H1 (cell line): ENCODE results near the gene TLL1. TPM values are rescaled to one million over a fixed set of nuclear protein-coding genes. Genes with fewer than 3 reads are reported as not detected.

ENCODE experiments used
- CTCF ChIA-PET: fragments of 300-600 bp; sonication (Branson Sonifier 250); formaldehyde crosslinking; loops from one replicate; lab custom pipeline; 2021; ENCODE audit not compliant: partially characterized antibody; lab: Charles Lee
- POLR2A ChIA-PET: fragments of 300-600 bp; sonication (Branson Sonifier 250); formaldehyde crosslinking; loops from one replicate; lab custom pipeline; 2021; ENCODE audit warnings: inconsistent platforms; ENCODE audit not compliant: partially characterized antibody; lab: Charles Lee
- DNase-seq, 2 experiments: peaks; one replicate each; pipeline versions ENCODE4 v3.0.0 to v3.0.0-alpha.2; 2010 to 2022; ENCODE audit warnings: low spot score in 2 of 2, low read depth in 1 of 2, mixed read lengths in 1 of 2
- FAIRE-seq: peaks from 2 replicates; lab custom pipeline; 2011; peaks lifted over from hg19 to GRCh38; lab: Jason Lieb, UNC
- H2AFZ ChIP-seq: 2 replicates; pipeline ENCODE4 v1.8.1; 2012; ENCODE audit warnings: low read length, inconsistent platforms
- H2AK5ac ChIP-seq: 2 replicates; pipeline ENCODE4 v1.6.1; 2013; ENCODE audit warnings: low read depth, low read length
- H2BK120ac ChIP-seq: replicated peaks from 2 replicates; pipeline ENCODE3; 2013; ENCODE audit warnings: low read depth, low read length, inconsistent platforms
- H2BK12ac ChIP-seq: 2 replicates; pipeline ENCODE4 v1.6.1; 2013; ENCODE audit warnings: low read depth, low read length
- H2BK15ac ChIP-seq: 2 replicates; pipeline ENCODE4 v1.6.1; 2013; ENCODE audit warnings: low read length
- H2BK20ac ChIP-seq: 2 replicates; pipeline ENCODE4 v1.6.1; 2013; ENCODE audit warnings: low read length
- H2BK5ac ChIP-seq: 2 replicates; pipeline ENCODE4 v1.6.1; 2013; ENCODE audit warnings: low read depth, low read length
- H3K14ac ChIP-seq: 2 replicates; pipeline ENCODE4 v1.6.1; 2013; ENCODE audit warnings: inconsistent platforms; ENCODE audit not compliant: insufficient read length
- H3K18ac ChIP-seq: 2 replicates; pipeline ENCODE4 v1.6.1; 2013; ENCODE audit warnings: low read length; ENCODE audit errors: extremely low read depth
- H3K23ac ChIP-seq: 2 replicates; pipeline ENCODE4 v1.6.1; 2013; ENCODE audit warnings: inconsistent platforms; ENCODE audit not compliant: insufficient read length
- H3K23me2 ChIP-seq: 2 replicates; pipeline ENCODE4 v1.6.1; 2013; ENCODE audit warnings: low read depth, low read length
- H3K27ac ChIP-seq: 2 replicates; pipeline ENCODE4 v1.6.1; 2011; ENCODE audit warnings: low read depth, low read length, inconsistent platforms
- H3K27me3 ChIP-seq, 4 experiments: replicated peaks in 1 of 4; 1 replicate in 1 of 4; 2 replicates in 3 of 4; pipeline versions ENCODE4 v1.6.1 to v1.8.1; 2011 to 2013; ENCODE audit warnings: low read length in 3 of 4, mild to moderate bottlenecking in 3 of 4, inconsistent platforms in 2 of 4, mixed read lengths in 2 of 4, moderate library complexity in 1 of 4; ENCODE audit not compliant: control insufficient read depth in 3 of 4, insufficient read depth in 3 of 4; ENCODE audit errors: extremely low read depth in 1 of 4
- H3K36me3 ChIP-seq, 4 experiments: 2 replicates each; pipeline versions ENCODE4 v1.6.1 to v1.8.1; 2011 to 2013; ENCODE audit warnings: mild to moderate bottlenecking in 4 of 4, low read length in 3 of 4, moderate library complexity in 2 of 4, control low read depth in 1 of 4, inconsistent platforms in 1 of 4; ENCODE audit not compliant: insufficient read depth in 4 of 4, control insufficient read depth in 2 of 4
- H3K4ac ChIP-seq: replicated peaks from 2 replicates; pipeline ENCODE3; 2013; ENCODE audit warnings: low read length, low read depth, mixed read lengths, inconsistent platforms; ENCODE audit not compliant: insufficient read length
- H3K4me1 ChIP-seq, 4 experiments: replicated peaks in 1 of 4; 1 replicate in 1 of 4; 2 replicates in 3 of 4; pipeline versions ENCODE4 v1.6.1 to v1.8.1; 2011 to 2013; ENCODE audit warnings: low read length in 3 of 4, inconsistent platforms in 2 of 4, mixed read lengths in 1 of 4; ENCODE audit not compliant: insufficient read depth in 4 of 4, control insufficient read depth in 3 of 4
- H3K4me2 ChIP-seq, 2 experiments: 2 replicates each; pipeline versions ENCODE4 v1.6.1 to v1.8.1; 2011 to 2013; ENCODE audit warnings: low read depth in 2 of 2, low read length in 2 of 2, control low read depth in 1 of 2, inconsistent platforms in 1 of 2, mild to moderate bottlenecking in 1 of 2; ENCODE audit not compliant: insufficient read depth in 1 of 2
- H3K4me3 ChIP-seq, 4 experiments: fragments of 200-600, 300-600 bp in 1 of 4; sonication (generic), shearing (Covaris generic), sonication (Bioruptor Twin) in 1 of 4; 2 replicates each; pipeline versions ENCODE4 v1.5.1 to v1.8.1; 2011 to 2016; ENCODE audit warnings: low read length in 4 of 4, low read depth in 3 of 4, control low read depth in 2 of 4, inconsistent platforms in 2 of 4, mild to moderate bottlenecking in 2 of 4, mixed read lengths in 1 of 4, moderate library complexity in 1 of 4; ENCODE audit not compliant: insufficient read depth in 2 of 4; ENCODE audit errors: extremely low read depth in 1 of 4
- H3K56ac ChIP-seq: replicated peaks from 2 replicates; pipeline ENCODE3; 2013; ENCODE audit warnings: low read depth, mild to moderate bottlenecking, mixed read lengths, low read length, inconsistent platforms; ENCODE audit not compliant: insufficient read length
- H3K79me1 ChIP-seq: 2 replicates; pipeline ENCODE4 v1.6.1; 2013; ENCODE audit warnings: low read depth, low read length, control low read depth
- H3K79me2 ChIP-seq, 2 experiments: 2 replicates each; pipeline versions ENCODE4 v1.6.1 to v1.8.1; 2012 to 2013; ENCODE audit warnings: low read length in 2 of 2, mild to moderate bottlenecking in 2 of 2, inconsistent platforms in 1 of 2; ENCODE audit not compliant: insufficient read depth in 2 of 2, control insufficient read depth in 1 of 2
- H3K9ac ChIP-seq, 4 experiments: replicated peaks in 1 of 4; 1 replicate in 1 of 4; 2 replicates in 3 of 4; pipeline versions ENCODE4 v1.6.1 to v1.8.1; 2011 to 2013; ENCODE audit warnings: low read depth in 3 of 4, low read length in 3 of 4, control low read depth in 2 of 4, mild to moderate bottlenecking in 2 of 4, moderate library complexity in 2 of 4, inconsistent platforms in 1 of 4; ENCODE audit errors: extremely low read depth in 1 of 4
- H3K9me3 ChIP-seq, 2 experiments: 2 replicates each; pipeline versions ENCODE4 v1.6.1 to v1.8.1; 2012 to 2013; ENCODE audit warnings: mild to moderate bottlenecking in 2 of 2, moderate library complexity in 2 of 2, control low read depth in 1 of 2, inconsistent platforms in 1 of 2, low read depth in 1 of 2, low read length in 1 of 2, mixed read lengths in 1 of 2; ENCODE audit not compliant: insufficient read depth in 2 of 2
- H4K20me1 ChIP-seq, 2 experiments: replicated peaks in 1 of 2; 2 replicates each; pipeline versions ENCODE3 to v1.8.1; 2011 to 2013; ENCODE audit warnings: inconsistent platforms in 2 of 2, low read length in 2 of 2, mild to moderate bottlenecking in 1 of 2; ENCODE audit not compliant: insufficient read depth in 2 of 2, control insufficient read depth in 1 of 2
- H4K5ac ChIP-seq: 2 replicates; pipeline ENCODE4 v1.6.1; 2013; ENCODE audit warnings: low read length, low read depth, mixed read lengths, inconsistent platforms; ENCODE audit not compliant: insufficient read length
- H4K8ac ChIP-seq: 2 replicates; pipeline ENCODE4 v1.8.0; 2013; ENCODE audit warnings: mild to moderate bottlenecking, moderate library complexity, low read length, inconsistent platforms; ENCODE audit not compliant: insufficient read depth; ENCODE audit errors: extremely low read depth
- H4K91ac ChIP-seq: replicated peaks from 2 replicates; pipeline ENCODE3; 2013; ENCODE audit warnings: low read length, mixed read lengths, inconsistent platforms; ENCODE audit not compliant: insufficient read length
- BCL11A ChIP-seq, 2 experiments: IDR thresholded peaks; one replicate each; pipeline ENCODE4 v1.6.1; 2011; ENCODE audit warnings: low read depth in 2 of 2, low read length in 2 of 2, mild to moderate bottlenecking in 2 of 2
- CBX5 ChIP-seq: fragments of 300-800, 300-1000 bp; sonication (generic); IDR thresholded peaks from 2 replicates; pipeline ENCODE4 v1.7.1; 2016; ENCODE audit warnings: antibody characterized with exemption, low read length, low read depth
- CHD1 ChIP-seq: IDR thresholded peaks from 2 replicates; pipeline ENCODE4 v1.6.1; 2012; ENCODE audit warnings: low read depth, low read length, improper control_type of control experiment
- CREB1 ChIP-seq: IDR thresholded peaks from 2 replicates; pipeline ENCODE4 v1.6.1; 2012; ENCODE audit warnings: inconsistent platforms
- EP300 ChIP-seq, 2 experiments: IDR thresholded peaks; 1 replicate in 1 of 2; 2 replicates in 1 of 2; pipeline ENCODE4 v1.6.1; 2011 to 2012; ENCODE audit warnings: low read depth in 2 of 2, low read length in 2 of 2, mild to moderate bottlenecking in 2 of 2, borderline replicate concordance in 1 of 2, inconsistent platforms in 1 of 2, moderate library complexity in 1 of 2
- EZH2 ChIP-seq: fragments of 200-600 bp; sonication (generic); IDR thresholded peaks from 2 replicates; pipeline ENCODE4 v1.7.1; 2012; ENCODE audit warnings: low read depth, mild to moderate bottlenecking, moderate library complexity, low read length, inconsistent platforms; ENCODE audit not compliant: severe bottlenecking
- GTF2F1 ChIP-seq: IDR thresholded peaks from 2 replicates; pipeline ENCODE4 v1.6.1; 2012; ENCODE audit warnings: low read depth, low read length, improper control_type of control experiment, borderline replicate concordance
- POLR2A ChIP-seq, 2 experiments: IDR thresholded peaks; 1 replicate in 1 of 2; 2 replicates in 1 of 2; pipeline ENCODE4 v1.6.1; 2011; ENCODE audit warnings: low read depth in 2 of 2, low read length in 2 of 2, mild to moderate bottlenecking in 2 of 2; ENCODE audit errors: control extremely low read depth in 1 of 2
- SIRT6 ChIP-seq: IDR thresholded peaks from one replicate; pipeline ENCODE4 v1.7.1; 2012; ENCODE audit warnings: low read length, inconsistent platforms
- SP2 ChIP-seq: IDR thresholded peaks from 2 replicates; pipeline ENCODE4 v1.6.1; 2012; ENCODE audit warnings: mild to moderate bottlenecking, low read length, inconsistent platforms
- YY1 ChIP-seq: IDR thresholded peaks from 2 replicates; pipeline ENCODE4 v1.6.1; 2011; ENCODE audit warnings: low read depth, mild to moderate bottlenecking, low read length
- polyA plus RNA-seq, 7 experiments: library from polyadenylated mRNA; depleted of rRNA in 3 of 7; stranded (reverse) in 5 of 7; unstranded in 2 of 7; fragments of >200 nt in 5 of 7; fragments of 200-250 nt in 2 of 7; gene quantifications; 1 replicate in 5 of 7; 2 replicates in 1 of 7; 4 replicates in 1 of 7; pipeline versions ENCODE4 v1.2.1 to v1.2.3, GENCODE V29; 2011 to 2013; ENCODE audit warnings: missing spikeins in 2 of 7, mixed read lengths in 2 of 7
- total RNA-seq: library from RNA; stranded (reverse); fragmentation: NEBNext Ultra II Directional; extraction: Animal tissue kit (Norgen Biotek cat#: 25700); gene quantifications from 2 replicates; pipeline ENCODE4 v1.2.1, GENCODE V29; 2021

Gene TLL1
- total and polyA plus RNA-seq, 2 of the 8 experiments (the other 6 are each of a cell fraction or from before 2014, with no cell fraction given): 0.18 to 1.1 TPM

GRCh38 chr4:166064721-166065120, 191.7 kb downstream of the TLL1 start:
- DNase-seq: no peak
- no peaks in the 10 kb centered on the region for H3K36me3 ChIP-seq
- no peaks in the 10 kb centered on the region for H3K27me3 ChIP-seq
- H3K79me1 ChIP-seq: no peaks in the 10 kb centered on the region
- no peak overlapping the region for H3K56ac ChIP-seq
- no peak overlapping the region for H3K18ac ChIP-seq
- FAIRE-seq: no peak
- H2BK20ac ChIP-seq: no peak overlapping the region
- H3K9me3 ChIP-seq: no peaks in the 10 kb centered on the region
- no peaks in the 10 kb centered on the region for H3K23me2 ChIP-seq
- no peak overlapping the region for H4K91ac ChIP-seq
- H2BK5ac ChIP-seq: no peak overlapping the region
- no peak overlapping the region for H2BK15ac ChIP-seq
- ChIA-PET CTCF (no interaction called here), POLR2A (no interaction called here)
- no peak for TF ChIP-seq POLR2A (IDR thresholded peaks at IDR 0.05; ENCODE audit: control extremely low read depth in 1 of 2, low read depth in 2 of 2, low read length in 2 of 2)
- TF ChIP-seq EP300 (IDR thresholded peaks at IDR 0.05; ENCODE audit: borderline replicate concordance in 1 of 2, low read depth in 2 of 2, low read length in 2 of 2): no peak
- no peak for TF ChIP-seq GTF2F1
- TF ChIP-seq CHD1: no peak
- no peak for TF ChIP-seq CREB1
- TF ChIP-seq YY1: no peak
- no peak for TF ChIP-seq EZH2
- TF ChIP-seq SIRT6: no peak
- no peak for TF ChIP-seq CBX5
- TF ChIP-seq SP2: no peak
- TF ChIP-seq BCL11A (IDR thresholded peaks at IDR 0.05; ENCODE audit: low read depth in 2 of 2, low read length in 2 of 2): no peak
- H3K9ac ChIP-seq: no peak overlapping the region
- no peak overlapping the region for H3K4me2 ChIP-seq
- H3K14ac ChIP-seq: no peak overlapping the region
- no peak overlapping the region for H2BK12ac ChIP-seq
- no peak overlapping the region for H2BK120ac ChIP-seq
- no peaks in the 10 kb centered on the region for H3K4me1 ChIP-seq
- no peak overlapping the region for H3K4me3 ChIP-seq
- H2AFZ ChIP-seq: no peak overlapping the region
- H3K27ac ChIP-seq: no peak overlapping the region
- no peak overlapping the region for H4K8ac ChIP-seq
- H3K23ac ChIP-seq: no peak overlapping the region
- H4K20me1 ChIP-seq: no peaks in the 10 kb centered on the region
- no peak overlapping the region for H2AK5ac ChIP-seq
- H3K79me2 ChIP-seq: no peaks in the 10 kb centered on the region
- no peak overlapping the region for H3K4ac ChIP-seq
- no peak overlapping the region for H4K5ac ChIP-seq
